HG03571 (cell line): Measurements from ENCODE around the gene ZBTB9.

Source experiments
- ATAC-seq: cut with Tn5 transposase; IDR thresholded peaks from one replicate; pipeline ENCODE4 v1.9.1; 2021; ENCODE audit not compliant: unreplicated experiment

Gene ZBTB9

GRCh38 chr6:33418690-33419291, 35.6 kb upstream of the ZBTB9 start:
- ATAC-seq = no peak

GRCh38 chr6:33419580-33420490, 34.5 kb upstream of the ZBTB9 start, which contains the start of gene SYNGAP1:
TSS of gene SYNGAP1 (plus strand) at chr6:33420065. CDS start at chr6:33420265, 200 bp downstream.
- no peak for ATAC-seq

- no peak for ATAC-seq
Measured at GRCh38 chr6:33420491-33421343, 33.7 kb upstream of the ZBTB9 start.

GRCh38 chr6:33421344-33421643, 33.1 kb upstream of the ZBTB9 start:
- ATAC-seq = no peak

- no peak for ATAC-seq
Measured at GRCh38 chr6:33423777-33424176, 30.6 kb upstream of the ZBTB9 start.

- no peak for ATAC-seq
Measured at GRCh38 chr6:33424855-33425667, 29.3 kb upstream of the ZBTB9 start.

DNA sequence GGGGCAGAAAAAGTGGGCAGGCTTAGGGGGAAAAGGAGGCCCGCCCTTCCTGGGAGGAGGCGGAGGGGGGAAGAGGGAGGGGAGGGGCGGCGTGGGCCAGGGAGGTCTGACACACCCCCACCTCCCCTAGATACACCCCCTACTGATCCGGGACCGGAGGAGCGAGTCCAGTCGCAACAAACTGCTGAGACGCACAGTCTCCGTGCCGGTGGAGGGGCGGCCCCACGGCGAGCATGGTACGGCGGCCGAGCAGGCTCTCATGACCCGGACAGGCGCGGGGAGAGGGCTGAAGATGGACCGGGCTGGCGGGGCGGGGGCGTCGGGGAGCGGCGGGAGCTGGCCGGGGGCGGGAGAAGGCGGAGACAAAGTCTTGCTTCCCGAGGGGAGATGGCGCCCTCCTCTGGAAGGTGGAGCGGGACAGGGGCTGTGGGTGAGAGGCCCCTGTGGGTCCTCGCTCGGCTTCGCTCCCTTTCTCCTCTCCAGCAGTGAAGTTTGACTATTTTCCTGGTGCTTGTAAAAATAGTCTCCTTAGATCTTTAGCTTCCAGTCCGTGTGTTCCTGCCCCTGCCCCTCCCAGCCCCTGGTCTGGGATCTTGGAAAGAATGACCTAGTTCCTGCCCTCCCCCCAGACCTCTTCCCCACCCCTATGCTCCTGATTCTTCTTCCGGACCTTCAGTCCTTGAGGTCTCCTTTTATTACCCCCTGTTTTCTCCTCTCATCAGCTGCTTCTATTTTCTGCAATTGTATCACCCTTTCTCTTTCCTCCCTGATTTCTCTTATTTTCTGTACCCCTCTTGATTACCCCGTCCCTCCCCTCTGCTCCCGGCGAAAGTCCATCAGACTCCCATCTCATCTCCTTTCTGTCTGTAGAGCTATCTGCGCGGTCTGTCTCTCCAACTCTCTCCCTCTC, 28.5 kb upstream of the ZBTB9 start:
- no peak for ATAC-seq

GRCh38 chr6:33426590-33427511, 27.5 kb upstream of the ZBTB9 start:
- ATAC-seq = no peak

DNA sequence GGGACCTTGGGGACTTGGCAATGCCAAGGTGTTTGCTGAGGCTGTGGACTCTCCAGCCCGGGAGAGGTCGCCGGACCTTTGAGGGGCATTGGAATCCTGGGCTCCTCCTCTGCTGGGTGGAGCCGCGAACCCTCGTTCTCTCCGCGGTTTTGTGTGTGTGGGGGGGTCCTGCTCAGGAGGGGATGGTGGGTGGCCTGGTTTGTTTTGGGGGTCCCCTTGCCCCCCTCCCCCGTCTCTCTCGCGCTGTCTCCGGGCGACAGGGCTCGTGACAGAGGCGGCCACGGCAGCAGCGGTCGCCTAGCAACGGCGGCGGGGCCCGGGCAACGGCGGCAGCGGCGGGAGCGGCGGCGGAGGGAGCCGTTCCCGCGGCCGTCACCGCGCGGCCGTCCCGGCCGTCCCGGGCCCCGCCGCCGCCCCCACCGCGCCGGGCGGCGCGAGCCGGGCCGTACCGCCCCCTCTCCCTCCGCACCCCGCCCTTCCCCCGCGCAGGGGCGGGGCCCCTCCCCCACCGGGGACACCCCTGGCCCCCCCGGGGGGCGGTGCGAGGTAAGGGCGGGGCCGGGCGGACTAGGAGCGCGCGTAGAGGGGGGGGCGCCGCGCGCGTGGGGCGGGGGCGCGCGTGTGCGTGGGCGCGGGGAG, 26.7 kb upstream of the ZBTB9 start:
- no peak for ATAC-seq

- no peak for ATAC-seq
Measured at GRCh38 chr6:33428224-33428965, 26.0 kb upstream of the ZBTB9 start.

GRCh38 chr6:33428966-33429749, 25.2 kb upstream of the ZBTB9 start:
- ATAC-seq = no peak

DNA sequence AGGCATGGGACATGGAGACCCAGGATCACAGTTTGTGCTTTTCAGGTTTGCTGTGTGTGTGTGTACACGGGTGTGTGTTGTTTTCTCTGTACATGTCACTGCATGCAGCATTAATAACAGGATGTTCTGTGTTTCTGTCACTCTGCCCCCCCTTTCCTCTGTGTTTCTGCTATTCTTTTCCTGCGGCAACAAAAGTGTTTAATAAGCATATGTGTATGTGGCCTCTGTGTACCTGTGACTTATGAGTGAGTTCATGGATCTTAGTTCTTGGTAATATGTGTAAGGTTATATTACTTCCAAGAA, 24.7 kb upstream of the ZBTB9 start:
- no peak for ATAC-seq

DNA sequence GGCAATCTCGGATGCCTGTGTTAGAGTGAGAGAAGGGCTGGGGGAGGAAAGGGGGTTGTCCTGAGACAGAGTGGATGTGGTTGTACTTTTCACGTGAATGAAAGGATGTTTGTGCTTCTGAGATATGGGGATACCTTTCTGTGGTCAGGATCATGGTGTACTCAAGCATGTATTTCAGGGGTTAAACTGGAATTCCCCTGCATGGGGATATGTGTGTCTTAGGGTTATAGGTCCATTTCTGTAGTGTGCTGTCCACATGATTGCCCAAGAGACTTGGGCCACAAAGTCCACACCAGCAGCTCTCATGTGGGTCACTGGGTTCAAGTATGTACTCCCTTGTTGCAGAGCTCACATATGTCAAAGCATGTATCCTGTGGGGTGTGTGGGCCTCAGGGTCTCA, 24.0 kb upstream of the ZBTB9 start:
- ATAC-seq = no peak

GRCh38 chr6:33430991-33431879, 23.1 kb upstream of the ZBTB9 start:
- peak; percentile 48 for ATAC-seq

GRCh38 chr6:33431880-33432541, 22.4 kb upstream of the ZBTB9 start:
- no peak for ATAC-seq
